Measurements from ENCODE around the gene MTCL1.

Gene MTCL1

DNA sequence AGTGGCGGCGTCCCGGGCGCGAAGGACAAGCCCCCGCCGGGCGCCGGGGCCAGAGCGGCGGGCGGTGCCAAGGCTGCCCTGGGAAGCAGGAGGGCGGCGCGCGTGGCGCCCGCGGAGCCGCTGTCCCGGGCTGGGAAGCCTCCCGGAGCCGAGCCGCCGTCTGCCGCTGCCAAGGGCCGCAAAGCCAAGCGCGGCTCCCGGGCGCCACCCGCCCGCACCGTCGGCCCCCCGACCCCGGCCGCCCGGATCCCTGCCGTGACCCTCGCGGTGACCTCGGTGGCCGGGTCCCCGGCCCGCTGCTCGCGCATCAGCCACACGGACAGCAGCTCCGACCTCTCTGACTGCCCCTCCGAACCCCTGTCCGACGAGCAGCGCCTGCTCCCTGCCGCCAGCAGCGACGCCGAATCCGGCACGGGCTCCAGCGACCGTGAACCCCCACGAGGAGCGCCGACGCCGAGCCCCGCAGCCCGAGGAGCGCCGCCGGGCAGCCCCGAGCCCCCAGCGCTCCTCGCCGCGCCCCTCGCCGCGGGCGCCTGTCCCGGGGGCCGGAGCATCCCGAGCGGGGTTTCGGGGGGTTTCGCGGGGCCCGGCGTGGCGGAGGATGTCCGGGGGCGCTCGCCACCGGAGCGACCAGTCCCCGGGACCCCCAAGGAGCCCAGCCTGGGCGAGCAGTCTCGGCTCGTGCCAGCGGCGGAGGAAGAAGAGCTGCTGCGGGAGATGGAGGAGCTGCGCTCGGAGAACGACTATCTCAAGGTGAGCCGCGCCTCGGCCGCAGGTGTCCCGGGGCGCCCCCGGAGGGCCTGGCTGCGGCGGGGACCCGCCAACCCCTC lies 820 bp downstream of the MTCL1 start:
- Histone ChIP-seq H3K9ac (ENCODE audit: insufficient read length, low read depth) (peak overlapping the region; percentile 92), H3K9me3 (ENCODE audit: insufficient read depth, low read length) (no peaks in the 10 kb centered on the region), H3K36me3 (ENCODE audit: insufficient read depth, insufficient read length, low read length) (peaks cover 15% of the 10 kb centered on the region), H3K4me3 (ENCODE audit: insufficient read length, low read depth) (peak overlapping the region; percentile 55), H3K27me3 (ENCODE audit: insufficient read depth, insufficient read length) (peaks cover 7% of the 10 kb centered on the region), H3K4me1 (ENCODE audit: insufficient read depth, insufficient read length) (peaks cover 5% of the 10 kb centered on the region)
- no peak for DNase-seq (ENCODE audit: low read depth, low spot score)
- TF ChIP-seq SUZ12 (IDR thresholded peaks at IDR 0.05; ENCODE audit: extremely low read depth, insufficient read depth, insufficient read length): no peak
- no peak for TF ChIP-seq ZNF274 (IDR thresholded peaks at IDR 0.05; ENCODE audit: low read depth, low read length)
- no peak for TF ChIP-seq YY1 (IDR thresholded peaks at IDR 0.05; ENCODE audit: insufficient read depth, insufficient read length)

DNA sequence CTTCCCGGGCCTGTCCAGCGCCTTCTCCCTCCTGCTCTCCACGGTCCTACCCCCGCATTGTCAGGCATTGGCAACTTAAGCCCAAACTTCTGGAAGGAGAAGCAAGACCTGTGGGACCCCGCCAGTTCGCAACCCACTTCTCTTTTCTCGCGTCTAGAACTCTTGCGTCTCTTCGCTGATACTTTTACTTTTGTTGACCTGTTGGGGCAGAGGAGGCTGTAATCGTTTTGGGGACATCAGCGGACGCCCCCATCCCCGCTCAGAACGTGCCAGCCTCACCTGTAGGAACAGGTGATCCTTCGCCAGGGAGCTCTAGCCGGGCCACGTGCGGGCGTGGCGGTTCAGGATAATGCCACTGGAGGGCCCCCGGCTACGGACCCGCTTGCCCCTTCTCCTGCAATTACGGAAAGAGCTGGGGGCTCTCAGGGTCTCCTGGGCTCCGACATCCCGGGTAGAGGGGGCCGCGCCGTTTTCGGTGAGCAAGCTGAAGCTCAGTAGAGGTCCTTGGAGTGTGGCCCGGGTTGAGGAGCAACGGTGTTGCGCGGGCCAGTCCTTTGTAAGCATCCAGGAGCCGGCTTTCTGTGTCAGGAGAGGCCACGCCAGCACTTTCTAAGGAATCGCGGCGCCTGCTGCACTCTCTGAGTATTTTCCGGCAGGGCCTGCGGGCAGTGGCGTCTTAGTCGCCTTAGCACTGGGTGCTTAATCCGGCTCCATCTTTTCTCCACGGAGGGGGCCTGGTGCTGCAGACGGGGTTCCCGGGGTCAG lies 1.6 kb downstream of the MTCL1 start:
- H3K4me3 ChIP-seq (ENCODE audit: insufficient read length, low read depth): peak overlapping the region; percentile 55
- peaks cover 15% of the 10 kb centered on the region for H3K36me3 ChIP-seq (ENCODE audit: insufficient read depth, insufficient read length, low read length)
- no peak for DNase-seq (ENCODE audit: low read depth, low spot score)
- no peaks in the 10 kb centered on the region; the same call in 1 of the 2 replicates for H3K9me3 ChIP-seq (ENCODE audit: insufficient read depth, low read length)
- peaks cover 5% of the 10 kb centered on the region for H3K4me1 ChIP-seq (ENCODE audit: insufficient read depth, insufficient read length)
- H3K9ac ChIP-seq (ENCODE audit: insufficient read length, low read depth): peak overlapping the region; percentile 92
- H3K27me3 ChIP-seq (ENCODE audit: insufficient read depth, insufficient read length): peaks cover 7% of the 10 kb centered on the region
- TF ChIP-seq SUZ12 (IDR thresholded peaks at IDR 0.05; ENCODE audit: extremely low read depth, insufficient read depth, insufficient read length): no peak
- TF ChIP-seq YY1 (IDR thresholded peaks at IDR 0.05; ENCODE audit: insufficient read depth, insufficient read length): no peak
- no peak for TF ChIP-seq ZNF274 (IDR thresholded peaks at IDR 0.05; ENCODE audit: low read depth, low read length)

DNA sequence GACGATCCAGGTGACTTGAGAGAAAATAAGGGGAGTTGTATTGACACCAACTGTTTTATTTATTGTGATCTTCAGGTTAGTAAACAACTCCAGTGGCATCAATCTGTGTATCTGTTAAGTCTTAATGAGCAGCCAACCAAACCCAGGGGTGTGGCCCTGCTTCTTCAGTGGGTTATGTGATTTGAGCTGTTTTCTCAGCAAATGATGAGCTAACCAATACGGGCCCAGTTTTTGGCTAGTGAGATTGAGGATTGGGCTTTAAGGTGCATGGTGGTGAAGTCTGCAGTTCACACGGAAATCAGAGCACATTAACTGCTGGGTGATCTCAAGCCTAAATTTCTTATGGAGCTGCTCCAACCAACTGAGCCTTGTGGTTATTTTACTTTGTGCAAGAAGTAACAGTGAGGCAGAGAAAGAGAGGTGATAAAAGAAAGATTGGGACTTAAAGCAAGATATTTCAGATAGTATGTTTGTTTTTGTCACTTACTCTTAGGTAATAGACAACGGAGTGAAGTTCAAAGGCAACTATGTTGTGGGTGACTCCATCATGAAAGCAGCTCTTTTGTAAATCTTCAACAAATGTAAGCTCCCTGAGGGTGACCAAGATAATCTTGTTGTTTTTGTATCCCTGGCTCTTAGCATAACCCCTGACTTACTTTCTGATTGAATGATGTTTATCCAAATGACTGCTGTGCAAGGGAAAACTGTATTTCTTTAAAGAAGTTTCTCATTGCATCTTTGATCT lies 2.4 kb downstream of the MTCL1 start:
- DNase-seq (ENCODE audit: low read depth, low spot score): no peak
- peaks cover 5% of the 10 kb centered on the region for H3K4me1 ChIP-seq (ENCODE audit: insufficient read depth, insufficient read length)
- H3K9ac ChIP-seq (ENCODE audit: insufficient read length, low read depth): peak overlapping the region; percentile 92
- peaks cover 7% of the 10 kb centered on the region for H3K27me3 ChIP-seq (ENCODE audit: insufficient read depth, insufficient read length)
- TF ChIP-seq ZNF274 (IDR thresholded peaks at IDR 0.05; ENCODE audit: low read depth, low read length) (no peak), SUZ12 (IDR thresholded peaks at IDR 0.05; ENCODE audit: extremely low read depth, insufficient read depth, insufficient read length) (no peak), YY1 (IDR thresholded peaks at IDR 0.05; ENCODE audit: insufficient read depth, insufficient read length) (no peak)
- H3K4me3 ChIP-seq (ENCODE audit: insufficient read length, low read depth): peak overlapping the region; percentile 55
- H3K9me3 ChIP-seq (ENCODE audit: insufficient read depth, low read length): no peaks in the 10 kb centered on the region; the same call in 1 of the 2 replicates
- peaks cover 19% of the 10 kb centered on the region for H3K36me3 ChIP-seq (ENCODE audit: insufficient read depth, insufficient read length, low read length)

DNA sequence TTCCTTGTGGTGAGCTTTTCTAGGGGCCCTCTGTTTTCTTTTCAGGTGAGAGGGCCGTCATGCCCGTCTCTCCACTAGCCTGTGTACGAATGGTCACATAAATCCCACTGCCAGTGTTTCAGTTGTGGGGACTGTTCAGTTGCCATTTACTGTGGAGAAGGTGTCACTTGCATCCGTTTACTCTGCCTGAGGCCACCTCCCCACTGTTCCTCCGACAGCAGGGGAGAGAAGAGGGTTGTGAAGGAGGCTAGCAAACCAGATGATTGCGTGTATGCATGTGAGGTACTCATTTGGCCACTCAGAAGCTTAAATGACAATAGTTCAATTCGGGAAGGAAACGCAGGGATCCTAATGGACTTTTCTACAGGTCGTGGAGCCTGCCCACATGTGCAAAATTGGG lies 3.3 kb downstream of the MTCL1 start:
- DNase-seq (ENCODE audit: low read depth, low spot score): no peak
- Histone ChIP-seq H3K4me3 (ENCODE audit: insufficient read length, low read depth) (peak overlapping the region; percentile 9), H3K27me3 (ENCODE audit: insufficient read depth, insufficient read length) (peaks cover 5% of the 10 kb centered on the region), H3K9ac (ENCODE audit: insufficient read length, low read depth) (no peak overlapping the region), H3K4me1 (ENCODE audit: insufficient read depth, insufficient read length) (peaks cover 5% of the 10 kb centered on the region), H3K9me3 (ENCODE audit: insufficient read depth, low read length) (no peaks in the 10 kb centered on the region; the same call in 1 of the 2 replicates), H3K36me3 (ENCODE audit: insufficient read depth, insufficient read length, low read length) (peaks cover 21% of the 10 kb centered on the region)
- TF ChIP-seq YY1 (IDR thresholded peaks at IDR 0.05; ENCODE audit: insufficient read depth, insufficient read length): no peak
- no peak for TF ChIP-seq SUZ12 (IDR thresholded peaks at IDR 0.05; ENCODE audit: extremely low read depth, insufficient read depth, insufficient read length)
- no peak for TF ChIP-seq ZNF274 (IDR thresholded peaks at IDR 0.05; ENCODE audit: low read depth, low read length)

DNA sequence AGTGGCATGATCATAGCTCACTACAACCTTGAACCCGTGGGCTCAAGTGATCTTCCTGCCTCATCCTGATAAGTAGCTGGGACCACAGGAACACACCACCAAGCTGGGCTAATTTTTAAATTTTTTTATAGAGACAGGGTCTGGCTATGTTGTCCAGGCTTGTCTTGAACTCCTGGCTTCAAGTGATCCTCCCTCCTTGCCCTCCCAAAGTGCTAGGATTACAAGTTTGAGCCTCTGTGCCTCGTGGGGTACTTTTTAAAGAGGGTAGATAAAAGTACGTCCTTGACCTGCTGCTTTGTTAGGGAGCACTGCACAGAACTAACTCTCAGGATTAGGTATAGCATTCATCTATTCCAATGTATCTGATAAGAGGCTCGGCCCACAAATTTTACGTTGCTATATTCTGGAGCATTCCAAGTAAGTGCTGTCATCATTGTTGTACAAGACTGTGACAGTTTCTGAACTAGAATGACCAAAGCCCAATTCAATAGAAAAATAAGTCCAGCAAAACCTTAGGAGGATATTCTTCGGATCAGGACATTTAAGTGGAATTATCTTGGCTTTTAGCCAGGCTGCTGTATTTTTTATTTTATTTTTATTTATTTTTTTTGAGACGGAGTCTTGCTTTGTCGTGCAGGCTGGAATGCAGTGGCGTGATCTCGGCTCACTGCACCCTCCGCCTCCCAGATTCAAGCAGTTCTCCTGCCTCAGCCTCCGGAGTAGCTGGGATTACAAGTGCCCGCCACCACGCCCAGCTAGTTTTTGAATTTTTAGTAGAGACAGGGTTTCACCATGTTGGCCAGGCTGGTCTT lies 4.1 kb downstream of the MTCL1 start:
- H3K4me1 ChIP-seq (ENCODE audit: insufficient read depth, insufficient read length): peaks cover 2% of the 10 kb centered on the region
- H3K9ac ChIP-seq (ENCODE audit: insufficient read length, low read depth): no peak overlapping the region
- no peak for DNase-seq (ENCODE audit: low read depth, low spot score)
- TF ChIP-seq YY1 (IDR thresholded peaks at IDR 0.05; ENCODE audit: insufficient read depth, insufficient read length) (no peak), ZNF274 (IDR thresholded peaks at IDR 0.05; ENCODE audit: low read depth, low read length) (no peak), SUZ12 (IDR thresholded peaks at IDR 0.05; ENCODE audit: extremely low read depth, insufficient read depth, insufficient read length) (no peak)
- H3K9me3 ChIP-seq (ENCODE audit: insufficient read depth, low read length): peaks cover 6% of the 10 kb centered on the region; the same call in 1 of the 2 replicates
- peaks cover 22% of the 10 kb centered on the region for H3K36me3 ChIP-seq (ENCODE audit: insufficient read depth, insufficient read length, low read length)
- no peaks in the 10 kb centered on the region for H3K27me3 ChIP-seq (ENCODE audit: insufficient read depth, insufficient read length)
- H3K4me3 ChIP-seq (ENCODE audit: insufficient read length, low read depth): no peak overlapping the region

DNA sequence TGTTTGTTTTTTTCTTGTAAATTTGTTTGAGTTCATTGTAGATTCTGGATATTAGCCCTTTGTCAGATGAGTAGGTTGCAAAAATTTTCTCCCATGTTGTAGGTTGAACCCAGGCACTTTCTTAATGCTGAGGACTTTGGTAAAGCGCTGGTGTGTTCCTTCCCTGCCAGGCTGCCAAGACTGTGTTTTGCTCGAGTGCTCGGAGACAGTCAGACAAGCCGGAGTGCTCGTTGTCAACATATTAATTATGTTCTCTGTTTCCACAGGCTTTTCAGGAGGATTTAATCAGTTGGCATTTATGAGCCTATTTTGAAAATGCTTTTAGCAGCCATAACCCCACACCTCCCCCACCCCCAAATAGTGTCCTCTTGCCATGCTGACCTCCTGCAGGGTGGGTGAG lies 6.4 kb downstream of the MTCL1 start:
- TF ChIP-seq YY1 (IDR thresholded peaks at IDR 0.05; ENCODE audit: insufficient read depth, insufficient read length) (no peak), ZNF274 (IDR thresholded peaks at IDR 0.05; ENCODE audit: low read depth, low read length) (no peak)
- Histone ChIP-seq H3K27me3 (ENCODE audit: insufficient read depth, insufficient read length) (no peaks in the 10 kb centered on the region), H3K4me3 (ENCODE audit: insufficient read length, low read depth) (no peak overlapping the region), H3K9me3 (ENCODE audit: insufficient read depth, low read length) (peaks cover 8% of the 10 kb centered on the region; the same call in 1 of the 2 replicates), H3K4me1 (ENCODE audit: insufficient read depth, insufficient read length) (peaks cover 2% of the 10 kb centered on the region), H3K9ac (ENCODE audit: insufficient read length, low read depth) (no peak overlapping the region), H3K36me3 (ENCODE audit: insufficient read depth, insufficient read length, low read length) (peaks cover 24% of the 10 kb centered on the region)
- DNase-seq (ENCODE audit: low read depth, low spot score): no peak

Data from NT2/D1 (cell line).